Fibroblast of mammary gland (primary cell): ENCODE results near the gene MTF1.
"Not testable (repeated sequence)": the region's sequence is repeated elsewhere in the genome, so short reads cannot be mapped to it uniquely, and the experiment has no call there.

ENCODE experiments used
- DNase-seq: peaks from one replicate; pipeline ENCODE4 v3.0.0-alpha.2; 2010; ENCODE audit warnings: low read depth
- H3K4me3 ChIP-seq: 2 replicates; pipeline ENCODE4 v1.5.1; 2011; ENCODE audit warnings: low read depth, mild to moderate bottlenecking, low read length, moderate library complexity; ENCODE audit not compliant: control insufficient read depth
- CTCF ChIP-seq: conservative IDR thresholded peaks from 2 replicates; pipeline ENCODE4 v1.5.1; 2011; ENCODE audit warnings: low read depth, low read length, inconsistent platforms; ENCODE audit not compliant: control insufficient read depth, insufficient read depth

Gene MTF1

GRCh38 chr1:37859507-37860345, at the start of gene MTF1:
TSS of gene MTF1 (minus strand) at chr1:37859592. CDS start at chr1:37857658, 1,934 bp downstream.
- peak; percentile 75 for TF ChIP-seq CTCF
- DNase-seq: peak; percentile 95
- peak within 1 kb of the TSS; percentile 100 for H3K4me3 ChIP-seq

- H3K4me3 ChIP-seq, DNase-seq: not testable (repeated sequence)
Observed at GRCh38 chr1:37908531-37908930, 49.1 kb upstream of the MTF1 start.

- DNase-seq, H3K4me3 ChIP-seq: not testable (repeated sequence)
Observed at GRCh38 chr1:37907416-37908125, 48.2 kb upstream of the MTF1 start.

GRCh38 chr1:37906591-37906990, 47.2 kb upstream of the MTF1 start:
- DNase-seq, H3K4me3 ChIP-seq: not testable (repeated sequence)

GRCh38 chr1:37905727-37906126, 46.3 kb upstream of the MTF1 start:
- TF ChIP-seq CTCF: no peak
- DNase-seq: no peak
- no peak overlapping the region for H3K4me3 ChIP-seq

- H3K4me3 ChIP-seq: not testable (repeated sequence)
- peak; percentile 24 for DNase-seq
Observed at GRCh38 chr1:37903921-37904320, 44.5 kb upstream of the MTF1 start.

- TF ChIP-seq CTCF: no peak
- no peak for DNase-seq
- H3K4me3 ChIP-seq: no peak overlapping the region
Observed at GRCh38 chr1:37902983-37903382, 43.6 kb upstream of the MTF1 start.

GRCh38 chr1:37901893-37902225, 42.5 kb upstream of the MTF1 start:
- H3K4me3 ChIP-seq: no peak overlapping the region
- no peak for TF ChIP-seq CTCF
- no peak for DNase-seq
